HG02610 (cell line): ENCODE results near the gene UBAC2.

Experiments used
- ATAC-seq: cut with Tn5 transposase; IDR thresholded peaks from one replicate; pipeline ENCODE4 v1.9.1; 2021; ENCODE audit warnings: mild to moderate bottlenecking, moderate library complexity; ENCODE audit not compliant: unreplicated experiment

Gene UBAC2

DNA sequence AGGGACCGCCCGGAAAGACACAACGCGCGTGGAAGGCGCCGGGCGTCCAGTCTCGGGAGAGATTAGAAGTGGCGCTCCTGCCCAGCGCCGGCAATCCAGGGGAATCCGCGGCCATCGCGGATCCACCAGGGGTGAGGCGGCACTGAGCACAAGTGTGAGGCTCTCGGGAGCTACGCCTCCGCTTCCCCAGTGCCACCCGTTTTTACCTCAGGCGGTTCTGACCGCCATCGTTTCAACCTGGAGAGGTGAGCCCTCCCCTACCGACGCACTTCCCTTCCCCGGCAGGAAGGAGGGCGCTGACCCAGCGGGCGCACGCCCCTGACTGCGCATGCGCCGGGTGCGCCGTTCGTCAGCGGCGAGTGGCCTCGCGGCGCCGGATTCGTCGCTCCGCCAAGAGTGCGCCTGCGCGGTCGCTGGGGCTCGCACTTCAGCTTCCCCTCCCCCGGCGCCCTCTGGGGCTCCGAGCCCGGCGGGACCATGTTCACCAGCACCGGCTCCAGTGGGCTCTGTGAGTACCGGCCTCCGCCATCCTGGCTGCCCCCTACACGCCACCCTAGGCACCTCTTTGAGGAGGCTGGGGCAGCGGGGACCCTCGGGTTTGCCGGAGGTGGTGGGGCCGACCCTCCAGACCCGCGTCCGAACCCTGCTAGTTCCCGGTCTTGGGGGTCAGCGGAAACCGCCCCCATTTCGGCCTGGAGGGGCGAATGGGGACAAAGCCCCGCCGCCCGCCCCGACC, at the start of gene UBAC2:
UBAC2 (plus strand) TSS at position 423 of the 736 bp plus-strand sequence; CDS start at position 478, 55 bp downstream.
- ATAC-seq: peak; percentile 72

DNA sequence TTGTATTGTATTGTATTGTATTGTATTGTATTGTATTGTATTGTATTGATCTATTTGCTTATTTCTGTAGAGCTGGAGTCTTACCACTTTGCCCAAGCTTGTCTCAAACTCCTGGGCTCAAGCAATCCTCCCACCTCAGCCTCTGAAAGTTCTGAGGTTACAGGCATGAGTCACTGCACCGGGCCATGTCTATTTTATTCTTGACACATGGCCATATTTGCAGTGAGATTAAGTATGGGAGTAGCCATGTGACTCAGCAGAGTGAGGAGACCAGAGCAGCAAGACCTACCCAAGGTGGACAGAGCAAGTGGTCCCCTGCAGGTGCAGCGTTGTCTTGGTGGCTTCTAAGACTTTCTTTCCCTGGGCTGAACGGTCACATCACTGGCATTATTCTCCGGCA, 49.1 kb upstream of the UBAC2 start:
- ATAC-seq: peak; percentile 91

DNA sequence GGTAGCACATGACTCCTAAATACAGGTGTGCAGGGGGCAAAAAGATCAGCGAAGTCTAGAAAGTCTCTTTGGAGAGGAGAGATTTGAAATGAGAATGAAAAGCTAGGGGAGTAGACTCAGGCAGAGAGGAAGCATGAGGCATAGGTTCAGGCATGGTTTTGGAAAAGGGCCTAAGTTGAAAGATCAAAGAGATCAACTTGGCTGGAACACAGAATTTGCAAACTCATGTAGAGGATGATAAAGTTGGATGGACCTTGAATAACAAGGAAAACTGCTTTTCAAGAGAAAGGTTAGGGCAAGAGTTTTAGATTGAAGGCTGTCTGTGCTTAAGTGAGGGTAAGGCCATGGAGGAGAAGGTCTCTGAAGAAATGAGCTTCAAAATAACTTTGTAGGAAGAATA, 47.4 kb upstream of the UBAC2 start:
- no peak for ATAC-seq

- no peak for ATAC-seq
Observed at GRCh38 chr13:99154064-99154463, 46.6 kb upstream of the UBAC2 start.

GRCh38 chr13:99155821-99156220, 44.8 kb upstream of the UBAC2 start:
- no peak for ATAC-seq

- ATAC-seq: no peak
Observed at GRCh38 chr13:99157046-99157445, 43.6 kb upstream of the UBAC2 start.

GRCh38 chr13:99158846-99159245, 41.8 kb upstream of the UBAC2 start:
- no peak for ATAC-seq

GRCh38 chr13:99159331-99160061, 41.2 kb upstream of the UBAC2 start:
- no peak for ATAC-seq

DNA sequence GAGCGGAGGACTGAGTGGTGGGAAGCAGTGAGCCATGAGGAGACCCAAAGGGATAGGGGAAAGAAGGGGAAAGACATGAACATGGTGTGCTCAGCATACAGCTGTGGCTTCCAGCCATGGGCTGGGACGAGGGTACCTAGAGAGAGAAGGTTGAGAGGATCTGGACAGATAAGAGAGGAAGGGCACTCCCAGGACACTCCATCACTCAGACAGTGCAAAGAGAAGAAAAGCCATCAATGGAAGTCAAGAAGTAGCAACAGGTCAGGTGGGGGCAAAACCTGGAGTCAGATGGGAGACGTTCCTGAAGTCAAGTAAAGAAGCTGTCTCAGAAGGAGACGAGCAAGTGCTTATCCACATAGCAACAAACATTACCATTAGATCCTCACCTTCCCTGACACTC, 40.2 kb upstream of the UBAC2 start:
- ATAC-seq: no peak

DNA sequence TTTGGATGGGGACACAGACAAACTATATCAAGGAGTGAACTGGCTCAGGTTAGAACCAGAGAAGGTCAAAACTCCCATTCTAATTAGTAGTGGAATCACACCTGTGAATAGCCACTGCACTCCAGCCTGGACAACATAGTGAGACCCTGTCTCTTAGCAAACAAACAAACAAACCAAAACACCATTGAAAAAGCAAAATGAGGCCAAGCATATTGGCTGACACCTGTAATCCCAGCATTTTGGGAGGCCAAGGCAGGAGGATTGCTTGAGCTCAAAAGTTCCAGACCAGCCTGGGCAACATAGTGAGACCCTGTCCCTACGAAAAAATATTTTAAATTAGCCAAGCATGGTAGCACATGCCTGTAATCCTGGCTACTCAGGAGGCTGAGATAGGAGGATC, 39.1 kb upstream of the UBAC2 start:
- no peak for ATAC-seq

DNA sequence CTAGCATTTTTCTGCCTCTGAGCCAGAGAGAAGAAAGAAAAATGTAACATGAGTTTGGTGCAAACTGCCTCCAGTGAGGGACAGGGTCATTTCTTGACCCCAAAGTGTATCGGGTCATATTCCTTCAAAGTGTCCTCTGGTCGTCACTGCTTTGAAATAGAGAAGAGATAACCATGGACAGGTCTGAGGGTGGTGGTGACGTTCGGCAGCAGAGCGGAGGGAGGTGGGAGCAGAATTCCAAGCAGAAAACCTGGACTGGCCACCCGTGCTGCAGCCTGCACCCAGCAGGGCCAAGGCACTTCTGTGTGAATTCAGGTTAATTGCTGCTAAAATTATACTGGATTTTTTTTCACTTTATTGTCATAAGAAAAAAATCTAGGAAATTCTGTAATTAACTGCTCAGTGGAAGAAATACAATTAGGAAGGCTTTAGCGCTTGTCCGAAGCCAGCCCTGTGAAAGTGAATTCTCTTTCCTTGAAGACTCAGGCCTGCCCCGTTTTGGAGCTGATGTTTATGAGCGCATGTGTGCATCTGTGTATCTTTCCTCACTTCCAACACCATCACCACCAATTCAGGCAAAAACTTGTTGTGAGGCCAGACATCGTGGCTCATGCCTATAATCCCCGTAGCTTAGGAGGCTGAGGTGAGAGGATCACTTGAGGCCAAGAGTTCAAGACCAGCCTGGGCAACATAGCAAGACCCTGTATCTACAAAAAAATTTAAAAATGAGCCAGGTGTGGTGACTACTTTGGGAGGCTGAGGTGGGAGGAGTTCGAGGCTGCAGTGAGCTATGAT, 37.9 kb upstream of the UBAC2 start:
- ATAC-seq: no peak

- no peak for ATAC-seq
Observed at GRCh38 chr13:99164226-99164625, 36.4 kb upstream of the UBAC2 start.

DNA sequence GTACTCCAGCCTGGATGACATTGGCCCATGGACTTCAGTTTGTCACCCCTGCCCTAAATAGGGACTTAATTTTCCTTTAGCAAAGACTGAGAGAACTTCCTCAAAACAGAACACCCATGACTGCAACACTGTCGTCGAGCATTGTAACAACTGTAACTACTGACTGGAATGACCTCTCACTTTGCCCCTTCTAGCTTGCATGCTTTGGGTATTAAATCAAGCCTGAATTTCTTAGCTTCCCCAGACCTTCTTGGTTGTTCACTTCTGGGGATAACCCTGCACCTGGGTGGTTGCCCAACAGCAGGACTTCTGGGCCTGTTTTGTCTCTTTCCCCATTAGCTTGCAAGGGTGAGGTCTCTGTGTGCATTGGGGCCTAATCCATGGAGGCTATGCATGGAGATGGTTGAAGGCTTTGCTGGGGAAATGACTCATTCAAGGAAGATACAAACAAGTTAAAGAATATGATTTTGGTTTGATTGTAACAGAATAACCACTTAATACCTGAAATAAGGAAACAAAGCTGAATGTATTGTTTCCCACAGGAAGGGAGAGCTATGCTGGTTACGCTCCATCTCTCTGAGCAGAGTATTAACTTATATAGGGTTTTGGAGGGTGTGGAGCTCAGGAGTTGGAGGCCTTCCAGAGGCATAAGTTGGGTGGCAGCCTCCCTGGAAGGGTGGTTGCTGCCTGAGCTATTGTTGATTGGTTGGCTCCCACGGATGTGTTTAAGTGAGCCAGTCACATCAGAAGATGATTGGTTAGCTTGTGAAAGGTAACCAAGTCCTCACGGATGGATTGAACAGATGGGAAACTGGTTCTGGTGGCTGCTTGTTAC, 34.7 kb upstream of the UBAC2 start:
- no peak for ATAC-seq

DNA sequence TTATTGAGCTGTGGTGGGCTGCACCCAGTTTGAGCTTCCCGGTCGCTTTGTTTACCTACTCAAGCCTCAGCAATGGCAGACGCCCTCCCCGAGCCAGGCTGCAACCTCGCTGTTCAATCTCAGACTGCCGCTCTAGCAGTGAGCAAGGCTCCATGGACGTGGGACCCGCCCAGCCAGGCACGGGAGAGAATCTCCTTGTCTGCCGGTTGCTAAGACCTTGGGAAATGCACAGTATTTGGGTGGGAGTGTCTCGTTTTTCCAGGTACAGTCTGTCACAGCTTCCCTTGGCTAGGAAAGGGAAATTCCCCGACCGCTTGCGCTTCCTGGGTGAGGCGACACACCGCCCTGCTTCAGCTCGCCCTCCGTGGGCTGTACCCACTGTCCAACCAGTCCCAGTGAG, 27.7 kb upstream of the UBAC2 start:
- no peak for ATAC-seq

- ATAC-seq: no peak
Observed at GRCh38 chr13:99173606-99174005, 27.0 kb upstream of the UBAC2 start.

DNA sequence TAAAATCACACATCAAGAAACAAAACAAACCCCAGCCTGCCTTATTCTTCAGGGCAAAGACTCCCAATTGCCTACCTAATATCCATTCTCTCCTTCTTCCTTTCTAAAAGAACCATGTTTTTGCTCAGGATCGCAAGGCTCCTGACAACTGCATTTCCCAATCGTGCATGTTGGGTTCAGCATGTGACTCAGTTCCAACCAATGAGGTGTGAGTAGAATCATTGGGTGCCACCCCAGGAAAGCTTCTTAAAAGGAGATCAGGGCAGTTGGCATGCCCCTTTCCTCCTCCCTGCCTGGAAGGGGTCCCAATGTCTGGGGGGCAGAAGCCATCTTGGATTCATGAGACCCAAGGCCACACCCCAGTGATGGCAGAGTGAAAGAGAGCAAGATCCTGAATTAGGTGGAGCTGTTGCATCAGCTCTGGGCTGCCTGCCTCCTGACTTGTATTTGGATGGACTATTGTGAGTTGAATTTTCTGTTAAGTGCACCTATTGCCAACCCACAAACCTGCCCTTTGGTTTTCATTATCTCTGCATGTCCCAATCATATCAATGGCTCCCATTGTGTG, 26.0 kb upstream of the UBAC2 start:
- no peak for ATAC-seq

GRCh38 chr13:99176309-99177276, 24.1 kb upstream of the UBAC2 start:
- ATAC-seq: peak; percentile 86

GRCh38 chr13:99178636-99179035, 22.0 kb upstream of the UBAC2 start:
- peak; percentile 48 for ATAC-seq

DNA sequence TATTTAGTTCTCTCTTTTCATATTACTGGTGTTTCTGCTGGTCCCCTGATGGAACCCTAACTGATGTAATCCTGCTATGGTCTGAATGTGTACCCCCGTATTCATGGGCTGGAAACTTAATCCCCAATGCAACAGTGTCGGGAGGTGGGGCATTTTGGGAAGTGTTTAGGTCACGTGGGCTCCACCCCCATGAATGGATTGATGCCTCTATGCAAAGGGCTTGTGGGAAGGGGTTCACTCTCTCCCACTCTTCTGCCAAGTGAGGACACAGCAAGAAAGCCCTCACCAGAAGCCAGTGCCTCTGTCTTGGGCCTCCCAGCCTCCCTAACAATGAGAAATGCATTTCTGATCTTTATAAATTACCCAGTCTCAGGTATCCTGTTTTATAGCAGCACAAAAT, 21.2 kb upstream of the UBAC2 start:
- ATAC-seq: no peak
